Esophagus squamous epithelium (tissue), 4 donors: ENCODE results near the gene ATP2B2.

Experiments used
- POLR2A ChIP-seq, 4 donors: fragments of 450-650 bp; IDR thresholded peaks; one replicate each; pipeline ENCODE4 v1.6.1; 2017; ENCODE audit warnings: antibody characterized with exemption in 4 of 4, mild to moderate bottlenecking in 4 of 4, moderate library complexity in 3 of 4
- TF ChIP-seq, protein P1 (sequence below), 6 experiments: fragments of 450-650 bp in 4 of 6; fragments of 200-600 bp in 2 of 6; sonication (generic) in 2 of 6; IDR thresholded peaks; one replicate each; pipeline ENCODE4 v1.5.1; 2016 to 2019; ENCODE audit warnings: antibody characterized with exemption in 6 of 6, mild to moderate bottlenecking in 4 of 6, moderate library complexity in 4 of 6

DNA sequence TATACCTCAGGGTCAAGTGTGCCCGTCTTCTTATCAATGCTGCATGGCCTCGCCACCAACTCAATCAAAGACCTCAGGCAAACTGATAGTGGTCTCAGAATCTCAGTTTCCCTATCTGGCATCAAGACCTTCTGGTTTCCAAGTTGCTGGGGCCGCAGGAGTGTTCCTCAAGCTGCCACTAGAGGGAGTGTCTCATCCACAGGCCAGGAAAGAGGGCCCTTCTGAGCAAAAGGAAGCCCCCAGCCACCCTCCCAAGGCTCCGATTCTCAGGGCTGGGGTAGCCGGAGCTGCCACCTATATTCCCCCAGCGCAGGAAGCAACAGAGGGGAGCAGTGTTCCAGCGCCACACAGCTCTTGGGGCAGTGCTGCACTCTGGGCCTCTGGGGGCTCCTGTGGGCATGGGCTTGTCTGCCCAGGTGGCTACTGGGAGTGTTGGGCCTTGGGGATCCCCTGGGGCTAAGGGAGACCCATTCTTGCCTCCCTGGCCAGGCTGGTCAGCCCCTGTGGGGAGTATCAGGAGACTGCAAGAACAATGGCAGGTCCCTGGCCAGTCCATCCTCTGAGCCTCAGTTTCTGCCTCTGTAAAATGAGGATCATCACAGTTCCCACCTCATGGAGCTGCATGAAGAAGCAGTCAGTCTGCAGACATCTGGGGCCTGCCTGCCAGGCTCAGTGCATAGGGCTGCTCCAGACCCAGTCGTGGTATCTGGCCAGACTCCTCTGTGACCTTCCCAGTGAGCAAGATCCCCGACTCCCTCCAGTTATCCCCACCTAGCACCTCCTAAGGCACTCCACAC, 161.0 kb downstream of the ATP2B2 start:
- TF ChIP-seq, protein P1, sequence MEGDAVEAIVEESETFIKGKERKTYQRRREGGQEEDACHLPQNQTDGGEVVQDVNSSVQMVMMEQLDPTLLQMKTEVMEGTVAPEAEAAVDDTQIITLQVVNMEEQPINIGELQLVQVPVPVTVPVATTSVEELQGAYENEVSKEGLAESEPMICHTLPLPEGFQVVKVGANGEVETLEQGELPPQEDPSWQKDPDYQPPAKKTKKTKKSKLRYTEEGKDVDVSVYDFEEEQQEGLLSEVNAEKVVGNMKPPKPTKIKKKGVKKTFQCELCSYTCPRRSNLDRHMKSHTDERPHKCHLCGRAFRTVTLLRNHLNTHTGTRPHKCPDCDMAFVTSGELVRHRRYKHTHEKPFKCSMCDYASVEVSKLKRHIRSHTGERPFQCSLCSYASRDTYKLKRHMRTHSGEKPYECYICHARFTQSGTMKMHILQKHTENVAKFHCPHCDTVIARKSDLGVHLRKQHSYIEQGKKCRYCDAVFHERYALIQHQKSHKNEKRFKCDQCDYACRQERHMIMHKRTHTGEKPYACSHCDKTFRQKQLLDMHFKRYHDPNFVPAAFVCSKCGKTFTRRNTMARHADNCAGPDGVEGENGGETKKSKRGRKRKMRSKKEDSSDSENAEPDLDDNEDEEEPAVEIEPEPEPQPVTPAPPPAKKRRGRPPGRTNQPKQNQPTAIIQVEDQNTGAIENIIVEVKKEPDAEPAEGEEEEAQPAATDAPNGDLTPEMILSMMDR (IDR thresholded peaks at IDR 0.05), result peak; percentile 74 to 85 (median 78)
- TF ChIP-seq POLR2A (IDR thresholded peaks at IDR 0.05), result no peak
